GM23338 (cell line): ENCODE data around the gene STOM. TPM values are rescaled to one million over a fixed set of nuclear protein-coding genes. Genes with fewer than 3 reads are reported as not detected.

Experiments
- ATAC-seq: fragments of 200-7000 bp; cut with Tn5 transposase; 3 replicates; pipeline ENCODE4 v1.9.1; 2020
- DNase-seq: peaks from one replicate; pipeline ENCODE4 v3.0.0-alpha.2; 2015; ENCODE audit warnings: low spot score
- H2AFZ ChIP-seq: fragments of 200-600 bp; sonication (generic); 2 replicates; pipeline ENCODE4 v1.8.0; 2016; ENCODE audit warnings: antibody characterized with exemption, mild to moderate bottlenecking, moderate library complexity
- H3F3A ChIP-seq: fragments of 200-600 bp; sonication (generic); replicated peaks from 2 replicates; pipeline ENCODE4 v1.8.0; 2017; ENCODE audit warnings: antibody characterized with exemption, mixed run types, low read depth
- H3K27ac ChIP-seq: fragments of 200-600 bp; sonication (generic); 2 replicates; pipeline ENCODE4 v1.6.1; 2016; ENCODE audit warnings: low read depth
- H3K27me3 ChIP-seq: fragments of 200-600 bp; sonication (generic); 2 replicates; pipeline ENCODE4 v1.8.0; 2016; ENCODE audit warnings: mild to moderate bottlenecking, mixed run types, moderate library complexity; ENCODE audit not compliant: insufficient read depth
- H3K36me3 ChIP-seq: fragments of 200-600 bp; sonication (generic); 2 replicates; pipeline ENCODE4 v1.8.0; 2016; ENCODE audit warnings: mild to moderate bottlenecking; ENCODE audit not compliant: insufficient read depth
- H3K4me1 ChIP-seq: fragments of 200-600 bp; sonication (generic); 2 replicates; pipeline ENCODE4 v1.8.0; 2016; ENCODE audit warnings: mild to moderate bottlenecking, moderate library complexity; ENCODE audit not compliant: insufficient read depth
- H3K4me2 ChIP-seq: fragments of 200-600 bp; sonication (generic); 2 replicates; pipeline ENCODE4 v1.7.1; 2017; ENCODE audit warnings: mixed run types
- H3K4me3 ChIP-seq: fragments of 200-600 bp; sonication (generic); 2 replicates; pipeline ENCODE4 v1.6.1; 2016; ENCODE audit warnings: mixed run types
- H3K79me2 ChIP-seq: fragments of 200-600 bp; sonication (generic); replicated peaks from 2 replicates; pipeline ENCODE4 v1.8.0; 2017; ENCODE audit warnings: mild to moderate bottlenecking; ENCODE audit not compliant: insufficient read depth
- H3K9me2 ChIP-seq: fragments of 200-600 bp; sonication (generic); 2 replicates; pipeline ENCODE4 v1.8.0; 2017; ENCODE audit not compliant: insufficient read depth
- H4K20me1 ChIP-seq: fragments of 200-600 bp; sonication (generic); replicated peaks from 2 replicates; pipeline ENCODE4 v1.8.0; 2017; ENCODE audit warnings: mild to moderate bottlenecking; ENCODE audit not compliant: insufficient read depth
- H3K27ac Mint-ChIP-seq: 2 replicates; pipeline ENCODE4 v1.8.0; 2020; ENCODE audit warnings: inconsistent platforms, mild to moderate bottlenecking, moderate library complexity, mixed read lengths
- H3K27me3 Mint-ChIP-seq: 3 replicates; pipeline ENCODE4 v1.8.0; 2022; ENCODE audit warnings: low read depth, mild to moderate bottlenecking, moderate library complexity, mixed read lengths, inconsistent platforms; ENCODE audit not compliant: insufficient read depth, poor library complexity
- H3K36me3 Mint-ChIP-seq: 3 replicates; pipeline ENCODE4 v1.8.0; 2021; ENCODE audit warnings: low read depth, mild to moderate bottlenecking, inconsistent platforms, moderate library complexity, mixed read lengths
- H3K4me1 Mint-ChIP-seq: 3 replicates; pipeline ENCODE4 v1.8.0; 2020; ENCODE audit warnings: mild to moderate bottlenecking, inconsistent platforms, mixed read lengths
- H3K4me3 Mint-ChIP-seq: 3 replicates; pipeline ENCODE4 v1.8.0; 2021; ENCODE audit warnings: moderate library complexity, mild to moderate bottlenecking, inconsistent platforms, mixed read lengths
- H3K9me3 Mint-ChIP-seq: 3 replicates; pipeline ENCODE4 v1.8.0; 2020; ENCODE audit warnings: moderate library complexity, mild to moderate bottlenecking, inconsistent platforms, mixed read lengths
- CREB1 ChIP-seq: fragments of 250-450 bp; sonication (Bioruptor Pico); IDR thresholded peaks from 2 replicates; pipeline ENCODE4 v1.5.0; 2020; ENCODE audit warnings: low read depth, mild to moderate bottlenecking, moderate library complexity
- EZH2 ChIP-seq: fragments of 200-600 bp; sonication (generic); IDR thresholded peaks from one replicate; pipeline ENCODE4 v1.8.0; 2017; ENCODE audit warnings: antibody characterized with exemption, mild to moderate bottlenecking, low read depth; ENCODE audit not compliant: unreplicated experiment
- EZH2phosphoT487 ChIP-seq: fragments of 200-600 bp; sonication (generic); IDR thresholded peaks from one replicate; pipeline ENCODE4 v1.8.1; 2018; ENCODE audit warnings: antibody characterized with exemption; ENCODE audit not compliant: unreplicated experiment
- JUNB ChIP-seq: IDR thresholded peaks from one replicate; pipeline ENCODE4 v1.6.1; 2016; ENCODE audit warnings: antibody characterized with exemption; ENCODE audit not compliant: unreplicated experiment
- NANOG ChIP-seq: IDR thresholded peaks from 2 replicates; pipeline ENCODE4 v1.6.1; 2016; ENCODE audit warnings: antibody characterized with exemption, borderline replicate concordance
- POLR2AphosphoS5 ChIP-seq: IDR thresholded peaks from 2 replicates; pipeline ENCODE4 v1.6.1; 2016; ENCODE audit warnings: antibody characterized with exemption, low read depth
- STAT1 ChIP-seq: IDR thresholded peaks from one replicate; pipeline ENCODE4 v1.6.1; 2016; ENCODE audit warnings: antibody characterized with exemption; ENCODE audit not compliant: unreplicated experiment
- ZNF114 ChIP-seq: fragments of 250-450 bp; sonication (Bioruptor Pico); IDR thresholded peaks from 2 replicates; pipeline ENCODE4 v1.5.0; 2020; ENCODE audit warnings: mild to moderate bottlenecking, moderate library complexity
- ZNF331 ChIP-seq: fragments of 250-450 bp; sonication (Bioruptor Pico); IDR thresholded peaks from 2 replicates; pipeline ENCODE4 v1.5.0; 2020; ENCODE audit warnings: low read depth, mild to moderate bottlenecking, moderate library complexity
- polyA plus RNA-seq: library from polyadenylated mRNA; unstranded; fragments of >200 nt; fragmentation: Nextera tagmentation; extraction: Ambion mirVana; gene quantifications from 2 replicates; pipeline ENCODE4 v1.2.1, GENCODE V29; 2016
- total RNA-seq: library from RNA; depleted of rRNA; stranded (reverse); fragments of >200 nt; shearing (Covaris generic); gene quantifications from 2 replicates; pipeline ENCODE4 v1.2.3, GENCODE V29; 2014
- TF ChIP-seq, protein P1 (sequence below): IDR thresholded peaks from one replicate; pipeline ENCODE4 v1.6.1; 2018; ENCODE audit warnings: antibody characterized with exemption; ENCODE audit not compliant: unreplicated experiment
- TF ChIP-seq, protein P2 (sequence below), 2 experiments: fragments of 200-600 bp in 1 of 2; sonication (generic) in 1 of 2; conservative IDR thresholded peaks; 2 replicates each; pipeline versions ENCODE4 v1.5.1 to v1.6.1; 2016 to 2017; ENCODE audit warnings: antibody characterized with exemption in 2 of 2, low read depth in 2 of 2, mild to moderate bottlenecking in 2 of 2, moderate library complexity in 1 of 2
- TF ChIP-seq, protein P3 (sequence below): IDR thresholded peaks from 2 replicates; pipeline ENCODE4 v1.6.1; 2016; ENCODE audit warnings: antibody characterized with exemption

STOM gene
- total and polyA plus RNA-seq, 2 experiments from 2014 or later = 29.4 to 51.1 TPM

DNA sequence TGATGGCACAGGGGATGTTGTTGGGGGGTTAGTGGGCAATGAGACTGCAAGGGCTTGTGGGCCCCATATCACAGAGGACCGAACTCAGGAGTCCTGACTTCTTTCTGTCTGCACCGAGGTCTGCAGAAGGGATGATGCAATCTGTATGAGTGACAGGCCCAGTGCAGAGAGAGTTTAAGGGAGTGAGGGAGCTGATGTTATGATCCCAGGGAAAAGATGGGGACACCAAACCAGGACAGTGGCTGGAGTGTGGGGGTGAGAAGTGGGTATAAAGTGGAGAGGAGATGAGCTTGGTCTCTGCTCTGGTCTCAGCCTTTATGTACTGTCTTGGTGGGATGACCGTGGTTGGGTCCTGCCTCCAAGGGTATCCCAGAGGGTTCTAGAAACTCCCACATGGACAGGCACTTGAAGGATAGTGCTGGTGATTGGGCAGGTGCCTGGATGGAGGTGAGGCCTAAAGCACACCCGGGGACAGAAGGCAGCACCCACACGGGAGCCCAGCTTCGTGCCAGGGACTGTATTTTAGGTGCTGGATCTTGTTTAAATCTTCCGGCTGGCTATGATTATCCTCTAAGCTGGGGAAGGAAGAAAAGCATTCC is 80.2 kb downstream of the STOM start (continued):
- TF ChIP-seq, protein P1, sequence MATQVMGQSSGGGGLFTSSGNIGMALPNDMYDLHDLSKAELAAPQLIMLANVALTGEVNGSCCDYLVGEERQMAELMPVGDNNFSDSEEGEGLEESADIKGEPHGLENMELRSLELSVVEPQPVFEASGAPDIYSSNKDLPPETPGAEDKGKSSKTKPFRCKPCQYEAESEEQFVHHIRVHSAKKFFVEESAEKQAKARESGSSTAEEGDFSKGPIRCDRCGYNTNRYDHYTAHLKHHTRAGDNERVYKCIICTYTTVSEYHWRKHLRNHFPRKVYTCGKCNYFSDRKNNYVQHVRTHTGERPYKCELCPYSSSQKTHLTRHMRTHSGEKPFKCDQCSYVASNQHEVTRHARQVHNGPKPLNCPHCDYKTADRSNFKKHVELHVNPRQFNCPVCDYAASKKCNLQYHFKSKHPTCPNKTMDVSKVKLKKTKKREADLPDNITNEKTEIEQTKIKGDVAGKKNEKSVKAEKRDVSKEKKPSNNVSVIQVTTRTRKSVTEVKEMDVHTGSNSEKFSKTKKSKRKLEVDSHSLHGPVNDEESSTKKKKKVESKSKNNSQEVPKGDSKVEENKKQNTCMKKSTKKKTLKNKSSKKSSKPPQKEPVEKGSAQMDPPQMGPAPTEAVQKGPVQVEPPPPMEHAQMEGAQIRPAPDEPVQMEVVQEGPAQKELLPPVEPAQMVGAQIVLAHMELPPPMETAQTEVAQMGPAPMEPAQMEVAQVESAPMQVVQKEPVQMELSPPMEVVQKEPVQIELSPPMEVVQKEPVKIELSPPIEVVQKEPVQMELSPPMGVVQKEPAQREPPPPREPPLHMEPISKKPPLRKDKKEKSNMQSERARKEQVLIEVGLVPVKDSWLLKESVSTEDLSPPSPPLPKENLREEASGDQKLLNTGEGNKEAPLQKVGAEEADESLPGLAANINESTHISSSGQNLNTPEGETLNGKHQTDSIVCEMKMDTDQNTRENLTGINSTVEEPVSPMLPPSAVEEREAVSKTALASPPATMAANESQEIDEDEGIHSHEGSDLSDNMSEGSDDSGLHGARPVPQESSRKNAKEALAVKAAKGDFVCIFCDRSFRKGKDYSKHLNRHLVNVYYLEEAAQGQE = no peak
- TF ChIP-seq, protein P2, sequence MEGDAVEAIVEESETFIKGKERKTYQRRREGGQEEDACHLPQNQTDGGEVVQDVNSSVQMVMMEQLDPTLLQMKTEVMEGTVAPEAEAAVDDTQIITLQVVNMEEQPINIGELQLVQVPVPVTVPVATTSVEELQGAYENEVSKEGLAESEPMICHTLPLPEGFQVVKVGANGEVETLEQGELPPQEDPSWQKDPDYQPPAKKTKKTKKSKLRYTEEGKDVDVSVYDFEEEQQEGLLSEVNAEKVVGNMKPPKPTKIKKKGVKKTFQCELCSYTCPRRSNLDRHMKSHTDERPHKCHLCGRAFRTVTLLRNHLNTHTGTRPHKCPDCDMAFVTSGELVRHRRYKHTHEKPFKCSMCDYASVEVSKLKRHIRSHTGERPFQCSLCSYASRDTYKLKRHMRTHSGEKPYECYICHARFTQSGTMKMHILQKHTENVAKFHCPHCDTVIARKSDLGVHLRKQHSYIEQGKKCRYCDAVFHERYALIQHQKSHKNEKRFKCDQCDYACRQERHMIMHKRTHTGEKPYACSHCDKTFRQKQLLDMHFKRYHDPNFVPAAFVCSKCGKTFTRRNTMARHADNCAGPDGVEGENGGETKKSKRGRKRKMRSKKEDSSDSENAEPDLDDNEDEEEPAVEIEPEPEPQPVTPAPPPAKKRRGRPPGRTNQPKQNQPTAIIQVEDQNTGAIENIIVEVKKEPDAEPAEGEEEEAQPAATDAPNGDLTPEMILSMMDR (conservative IDR thresholded peaks at IDR 0.05; ENCODE audit: low read depth in 2 of 2) = no peak
- TF ChIP-seq STAT1 (no peak), ZNF331 (CRISPR knock-in tag) (no peak), JUNB (no peak), EZH2phosphoT487 (no peak), NANOG (no peak), POLR2AphosphoS5 (no peak), EZH2 (no peak)

DNA sequence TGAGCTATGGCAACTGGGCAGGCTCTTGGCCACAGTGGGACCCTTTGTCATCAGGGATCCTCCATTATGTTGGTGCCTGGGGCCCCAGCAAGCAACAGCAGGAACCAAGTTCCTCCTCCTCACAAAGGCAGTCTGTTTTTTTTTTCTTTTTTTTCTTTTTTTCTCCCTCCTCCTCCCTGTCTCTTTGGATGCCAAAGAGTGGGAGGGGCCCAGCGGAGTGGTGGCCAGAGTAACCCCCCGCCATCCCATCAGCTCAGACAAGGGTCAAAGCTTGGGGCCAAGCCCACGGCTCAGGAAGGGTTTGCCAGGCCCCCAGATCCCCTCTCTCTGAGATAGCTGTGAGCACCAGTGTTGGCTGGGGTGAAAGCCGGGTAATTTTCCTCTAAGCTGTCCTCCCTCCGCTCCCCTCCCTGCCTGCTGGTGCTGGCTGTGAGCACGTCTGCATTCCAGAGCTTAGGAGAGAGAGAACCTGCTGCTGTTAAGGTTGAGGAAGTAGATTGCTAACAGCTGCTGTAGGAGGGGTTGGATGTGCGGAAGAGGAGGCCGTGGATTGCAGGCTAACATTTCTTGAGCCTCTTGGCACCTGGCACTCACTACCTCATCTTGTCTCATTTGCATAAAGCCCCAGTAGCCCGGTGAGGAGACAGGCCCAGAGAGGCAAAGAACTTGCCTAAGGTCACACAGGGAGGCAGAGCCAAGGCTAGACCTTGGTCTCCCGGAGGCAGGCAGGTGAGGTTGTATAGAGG is 80.9 kb downstream of the STOM start:
- Histone ChIP-seq H3K9me2 (no peaks in the 10 kb centered on the region), H3K4me3 (peak overlapping the region; percentile 29; the same call in 1 of the 2 replicates), H3K79me2 (no peaks in the 10 kb centered on the region), H2AFZ (no peak overlapping the region), H3K4me2 (peak overlapping the region; percentile 50), H3K27ac (no peak overlapping the region), H4K20me1 (peaks cover 9% of the 10 kb centered on the region), H3F3A (peaks cover 12% of the 10 kb centered on the region), H3K36me3 (no peaks in the 10 kb centered on the region), H3K4me1 (peaks cover 40% of the 10 kb centered on the region), H3K27me3 (peaks cover 45% of the 10 kb centered on the region)
- Mint-ChIP-seq H3K36me3 (peaks cover 8% of the 10 kb centered on the region; the same call in 2 of the 3 replicates), H3K4me3 (peak overlapping the region; percentile 28; the same call in 2 of the 3 replicates), H3K4me1 (peaks cover 50% of the 10 kb centered on the region), H3K27me3 (peaks cover 41% of the 10 kb centered on the region), H3K9me3 (no peaks in the 10 kb centered on the region; the same call in 2 of the 3 replicates), H3K27ac (peak overlapping the region; percentile 49; the same call in 1 of the 2 replicates)
- peak; percentile 83 for DNase-seq
- peak; percentile 29 for ATAC-seq
- TF ChIP-seq, protein P1 = no peak
- no peak for TF ChIP-seq JUNB
- TF ChIP-seq CREB1 (CRISPR knock-in tag) = no peak
- TF ChIP-seq NANOG = no peak
- TF ChIP-seq, protein P3, sequence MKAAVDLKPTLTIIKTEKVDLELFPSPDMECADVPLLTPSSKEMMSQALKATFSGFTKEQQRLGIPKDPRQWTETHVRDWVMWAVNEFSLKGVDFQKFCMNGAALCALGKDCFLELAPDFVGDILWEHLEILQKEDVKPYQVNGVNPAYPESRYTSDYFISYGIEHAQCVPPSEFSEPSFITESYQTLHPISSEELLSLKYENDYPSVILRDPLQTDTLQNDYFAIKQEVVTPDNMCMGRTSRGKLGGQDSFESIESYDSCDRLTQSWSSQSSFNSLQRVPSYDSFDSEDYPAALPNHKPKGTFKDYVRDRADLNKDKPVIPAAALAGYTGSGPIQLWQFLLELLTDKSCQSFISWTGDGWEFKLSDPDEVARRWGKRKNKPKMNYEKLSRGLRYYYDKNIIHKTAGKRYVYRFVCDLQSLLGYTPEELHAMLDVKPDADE = no peak
- no peak for TF ChIP-seq ZNF331 (CRISPR knock-in tag)
- TF ChIP-seq STAT1 = no peak
- TF ChIP-seq, protein P2 (conservative IDR thresholded peaks at IDR 0.05; ENCODE audit: low read depth in 2 of 2) = no peak
- TF ChIP-seq EZH2 = no peak
- TF ChIP-seq ZNF114 = no peak
- TF ChIP-seq EZH2phosphoT487 = no peak
